Gastroesophageal sphincter (tissue), 3 donors: Measurements from ENCODE around the gene GPR17.

Experiments
- CTCF ChIP-seq, 4 experiments: fragments of 200-600 bp in 2 of 4; fragments of 450-650 bp in 2 of 4; sonication (generic) in 1 of 4; IDR thresholded peaks; one replicate each; pipeline ENCODE4 v1.5.1; 2017 to 2019; ENCODE audit warnings: antibody characterized with exemption in 4 of 4, mild to moderate bottlenecking in 2 of 4, moderate library complexity in 2 of 4
- EP300 ChIP-seq: sonication (generic); formaldehyde crosslinking; IDR thresholded peaks from one replicate; pipeline ENCODE4 v1.6.1; 2017; ENCODE audit warnings: antibody characterized with exemption, mild to moderate bottlenecking
- POLR2A ChIP-seq, 2 donors: fragments of 450-650 bp; IDR thresholded peaks; one replicate each; pipeline ENCODE4 v1.6.1; 2017; ENCODE audit warnings: antibody characterized with exemption in 2 of 2, mild to moderate bottlenecking in 2 of 2, moderate library complexity in 1 of 2
- POLR2AphosphoS5 ChIP-seq: sonication (generic); formaldehyde crosslinking; IDR thresholded peaks from one replicate; pipeline ENCODE4 v1.6.1; 2017; ENCODE audit warnings: antibody characterized with exemption

- TF ChIP-seq CTCF (IDR thresholded peaks at IDR 0.05) = no peak
- peak; percentile 93 to 95 for TF ChIP-seq POLR2A (IDR thresholded peaks at IDR 0.05)
- TF ChIP-seq EP300 = no peak
- peak; percentile 70 for TF ChIP-seq POLR2AphosphoS5
Measured at GRCh38 chr2:127701193-127701650, 55.3 kb downstream of the GPR17 start, which contains the start of gene SFT2D3.
